A549 (cell line): Measurements from ENCODE around the gene NDC80.
"Not testable (repeated sequence)": the region's sequence is repeated elsewhere in the genome, so short reads cannot be mapped to it uniquely, and the experiment has no call there.

ENCODE experiments used
- CHD4 ChIP-seq: fragments of 200-600 bp; sonication (generic); IDR thresholded peaks from 2 replicates; pipeline ENCODE4 v1.6.1; 2016; ENCODE audit warnings: antibody characterized with exemption, mild to moderate bottlenecking, borderline replicate concordance
- CTCF ChIP-seq: fragments of >200 bp; sonication (Bioruptor Twin); formaldehyde crosslinking; IDR thresholded peaks from 3 replicates; pipeline ENCODE4 v1.5.1; 2016
- HOXB5 ChIP-seq: fragments of 250-450 bp; sonication (Bioruptor Pico); IDR thresholded peaks from 2 replicates; pipeline ENCODE4 v1.5.0; 2020; ENCODE audit warnings: mild to moderate bottlenecking, moderate library complexity
- RAD21 ChIP-seq, 2 experiments: fragments of >200 bp in 1 of 2; sonication (Bioruptor Twin) in 1 of 2; formaldehyde crosslinking in 1 of 2; IDR thresholded peaks in 1 of 2; conservative IDR thresholded peaks in 1 of 2; 2 replicates in 1 of 2; 3 replicates in 1 of 2; pipeline ENCODE4 v1.6.1; 2012 to 2018; ENCODE audit warnings: inconsistent platforms in 1 of 2
- SMC3 ChIP-seq: fragments of >200 bp; sonication (Bioruptor Twin); formaldehyde crosslinking; IDR thresholded peaks from 3 replicates; pipeline ENCODE4 v1.6.1; 2018; ENCODE audit warnings: inconsistent platforms
- SREBF2 ChIP-seq: fragments of 450-650 bp; IDR thresholded peaks from 2 replicates; pipeline ENCODE4 v1.6.1; 2014; ENCODE audit warnings: mild to moderate bottlenecking, moderate library complexity
- TF ChIP-seq, protein P1 (sequence below): IDR thresholded peaks from 2 replicates; pipeline ENCODE4 v1.6.1; 2012

DNA sequence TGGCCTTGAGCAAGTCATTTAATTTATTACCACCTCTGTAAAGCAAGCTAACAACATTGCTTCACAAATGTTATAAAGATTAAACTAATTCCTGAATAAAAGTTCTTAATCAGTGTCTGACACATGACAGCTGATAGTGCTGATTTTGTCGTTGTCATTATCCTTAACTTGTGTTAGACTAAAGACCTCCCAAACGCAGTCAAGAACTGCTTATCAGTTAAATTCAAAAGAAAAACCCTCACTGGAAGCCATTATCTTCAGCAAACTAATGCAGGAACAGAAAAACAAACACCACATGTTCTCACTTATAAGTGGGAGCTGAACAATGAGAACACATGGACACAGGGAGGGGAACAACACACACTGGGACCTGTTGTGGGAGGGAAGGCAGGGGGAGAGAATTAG is 46.6 kb upstream of the NDC80 start:
- TF ChIP-seq, protein P1, sequence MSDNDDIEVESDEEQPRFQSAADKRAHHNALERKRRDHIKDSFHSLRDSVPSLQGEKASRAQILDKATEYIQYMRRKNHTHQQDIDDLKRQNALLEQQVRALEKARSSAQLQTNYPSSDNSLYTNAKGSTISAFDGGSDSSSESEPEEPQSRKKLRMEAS = not testable (repeated sequence)
- TF ChIP-seq SMC3; SREBF2; HOXB5; RAD21 (conservative IDR thresholded peaks at IDR 0.05 in 1 of 2, IDR thresholded peaks at IDR 0.05 in 1 of 2); CTCF; CHD4: not testable (repeated sequence)
